Measurements from ENCODE around the gene RTN4RL1.

Gene RTN4RL1

GRCh38 chr17:2012499-2012898, 12.6 kb downstream of the RTN4RL1 start:
- H3K27ac ChIP-seq = peak overlapping the region; percentile 71
- no peak for TF ChIP-seq CTCF (conservative IDR thresholded peaks at IDR 0.05)

GRCh38 chr17:2011411-2012371, 13.4 kb downstream of the RTN4RL1 start:
- TF ChIP-seq CTCF (conservative IDR thresholded peaks at IDR 0.05) = no peak
- H3K27ac ChIP-seq = peak overlapping the region; percentile 71

- no peak for TF ChIP-seq CTCF (conservative IDR thresholded peaks at IDR 0.05)
- no peak overlapping the region for H3K27ac ChIP-seq
These were observed 15.4 kb downstream of the RTN4RL1 start for GRCh38 chr17:2009737-2010136.

- H3K27ac ChIP-seq = no peak overlapping the region
- no peak for TF ChIP-seq CTCF (conservative IDR thresholded peaks at IDR 0.05)
These were observed 16.6 kb downstream of the RTN4RL1 start for GRCh38 chr17:2008332-2009126.

GRCh38 chr17:2004435-2004952, 20.6 kb downstream of the RTN4RL1 start:
- no peak for TF ChIP-seq CTCF (conservative IDR thresholded peaks at IDR 0.05)
- no peak overlapping the region for H3K27ac ChIP-seq

- no peak overlapping the region for H3K27ac ChIP-seq
- TF ChIP-seq CTCF (conservative IDR thresholded peaks at IDR 0.05) = no peak
These were observed 21.6 kb downstream of the RTN4RL1 start for GRCh38 chr17:2003525-2003924.

- no peak for TF ChIP-seq CTCF (conservative IDR thresholded peaks at IDR 0.05)
- peak overlapping the region; percentile 3; the same call in 1 of the 2 replicates for H3K27ac ChIP-seq
These were observed 22.3 kb downstream of the RTN4RL1 start for GRCh38 chr17:2002767-2003329.

Data from VCaP (cell line).